HL-60 (cell line): ENCODE measurements around the gene CILP2.

Source experiments
- GABPA ChIP-seq: IDR thresholded peaks from 2 replicates; pipeline ENCODE4 v1.6.1; 2012; ENCODE audit warnings: low read depth
- POLR2AphosphoS5 ChIP-seq: IDR thresholded peaks from 2 replicates; pipeline ENCODE4 v1.6.1; 2012; ENCODE audit warnings: low read depth
- SPI1 ChIP-seq: IDR thresholded peaks from 2 replicates; pipeline ENCODE4 v1.6.1; 2012; ENCODE audit warnings: low read depth, mild to moderate bottlenecking, borderline replicate concordance
- TF ChIP-seq, protein P1 (sequence below): IDR thresholded peaks from one replicate; pipeline ENCODE4 v1.5.1; 2011; ENCODE audit warnings: low read length, control low read depth, inconsistent platforms; ENCODE audit not compliant: insufficient read depth
- TF ChIP-seq, protein P2 (sequence below): IDR thresholded peaks from 2 replicates; pipeline ENCODE4 v1.6.1; 2012; ENCODE audit warnings: low read depth; ENCODE audit not compliant: insufficient replicate concordance

DNA sequence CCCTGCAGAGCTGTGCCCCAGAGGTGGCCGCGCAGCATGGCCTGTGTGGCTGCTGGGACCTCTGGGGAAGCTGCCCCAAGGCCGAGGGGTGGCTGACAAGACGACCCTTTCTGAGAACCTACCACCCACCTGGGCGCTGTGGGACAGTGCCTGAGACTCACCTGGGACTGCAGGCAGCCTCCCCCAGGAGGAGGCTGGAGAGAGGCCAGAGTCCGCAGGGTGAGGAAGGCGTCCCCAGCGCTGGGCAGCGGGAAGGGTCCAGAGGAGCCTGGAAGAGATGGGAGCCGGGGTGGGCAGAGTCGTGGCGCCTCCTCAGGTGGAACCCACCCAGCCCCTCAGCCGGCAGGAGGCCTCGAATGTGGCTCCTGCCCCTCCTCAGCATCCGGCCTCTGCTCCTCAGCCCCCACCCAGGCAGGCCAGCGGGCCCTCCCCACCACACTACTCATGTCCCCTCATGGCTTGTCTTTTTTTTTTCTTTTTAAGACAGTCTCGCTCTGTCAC is 25.3 kb downstream of the CILP2 start:
- TF ChIP-seq, protein P1, sequence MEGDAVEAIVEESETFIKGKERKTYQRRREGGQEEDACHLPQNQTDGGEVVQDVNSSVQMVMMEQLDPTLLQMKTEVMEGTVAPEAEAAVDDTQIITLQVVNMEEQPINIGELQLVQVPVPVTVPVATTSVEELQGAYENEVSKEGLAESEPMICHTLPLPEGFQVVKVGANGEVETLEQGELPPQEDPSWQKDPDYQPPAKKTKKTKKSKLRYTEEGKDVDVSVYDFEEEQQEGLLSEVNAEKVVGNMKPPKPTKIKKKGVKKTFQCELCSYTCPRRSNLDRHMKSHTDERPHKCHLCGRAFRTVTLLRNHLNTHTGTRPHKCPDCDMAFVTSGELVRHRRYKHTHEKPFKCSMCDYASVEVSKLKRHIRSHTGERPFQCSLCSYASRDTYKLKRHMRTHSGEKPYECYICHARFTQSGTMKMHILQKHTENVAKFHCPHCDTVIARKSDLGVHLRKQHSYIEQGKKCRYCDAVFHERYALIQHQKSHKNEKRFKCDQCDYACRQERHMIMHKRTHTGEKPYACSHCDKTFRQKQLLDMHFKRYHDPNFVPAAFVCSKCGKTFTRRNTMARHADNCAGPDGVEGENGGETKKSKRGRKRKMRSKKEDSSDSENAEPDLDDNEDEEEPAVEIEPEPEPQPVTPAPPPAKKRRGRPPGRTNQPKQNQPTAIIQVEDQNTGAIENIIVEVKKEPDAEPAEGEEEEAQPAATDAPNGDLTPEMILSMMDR = no peak
- TF ChIP-seq, protein P2, sequence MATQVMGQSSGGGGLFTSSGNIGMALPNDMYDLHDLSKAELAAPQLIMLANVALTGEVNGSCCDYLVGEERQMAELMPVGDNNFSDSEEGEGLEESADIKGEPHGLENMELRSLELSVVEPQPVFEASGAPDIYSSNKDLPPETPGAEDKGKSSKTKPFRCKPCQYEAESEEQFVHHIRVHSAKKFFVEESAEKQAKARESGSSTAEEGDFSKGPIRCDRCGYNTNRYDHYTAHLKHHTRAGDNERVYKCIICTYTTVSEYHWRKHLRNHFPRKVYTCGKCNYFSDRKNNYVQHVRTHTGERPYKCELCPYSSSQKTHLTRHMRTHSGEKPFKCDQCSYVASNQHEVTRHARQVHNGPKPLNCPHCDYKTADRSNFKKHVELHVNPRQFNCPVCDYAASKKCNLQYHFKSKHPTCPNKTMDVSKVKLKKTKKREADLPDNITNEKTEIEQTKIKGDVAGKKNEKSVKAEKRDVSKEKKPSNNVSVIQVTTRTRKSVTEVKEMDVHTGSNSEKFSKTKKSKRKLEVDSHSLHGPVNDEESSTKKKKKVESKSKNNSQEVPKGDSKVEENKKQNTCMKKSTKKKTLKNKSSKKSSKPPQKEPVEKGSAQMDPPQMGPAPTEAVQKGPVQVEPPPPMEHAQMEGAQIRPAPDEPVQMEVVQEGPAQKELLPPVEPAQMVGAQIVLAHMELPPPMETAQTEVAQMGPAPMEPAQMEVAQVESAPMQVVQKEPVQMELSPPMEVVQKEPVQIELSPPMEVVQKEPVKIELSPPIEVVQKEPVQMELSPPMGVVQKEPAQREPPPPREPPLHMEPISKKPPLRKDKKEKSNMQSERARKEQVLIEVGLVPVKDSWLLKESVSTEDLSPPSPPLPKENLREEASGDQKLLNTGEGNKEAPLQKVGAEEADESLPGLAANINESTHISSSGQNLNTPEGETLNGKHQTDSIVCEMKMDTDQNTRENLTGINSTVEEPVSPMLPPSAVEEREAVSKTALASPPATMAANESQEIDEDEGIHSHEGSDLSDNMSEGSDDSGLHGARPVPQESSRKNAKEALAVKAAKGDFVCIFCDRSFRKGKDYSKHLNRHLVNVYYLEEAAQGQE = no peak
- no peak for TF ChIP-seq POLR2AphosphoS5
- no peak for TF ChIP-seq SPI1
- TF ChIP-seq GABPA = no peak
